Keratinocyte (primary cell): ENCODE results near the gene IDH3B. TPM values are rescaled to one million over a fixed set of nuclear protein-coding genes. Genes with fewer than 3 reads are reported as not detected.

Experiments
- DNase-seq: peaks from one replicate; pipeline ENCODE4 v3.0.0-alpha.2; 2011; ENCODE audit warnings: low read depth, missing footprints, low spot score
- FAIRE-seq: peaks from 2 replicates; lab custom pipeline; 2011; peaks lifted over from hg19 to GRCh38; lab: Jason Lieb, UNC
- H2AFZ ChIP-seq: 2 replicates; pipeline ENCODE4 v1.6.0; 2012; ENCODE audit warnings: low read length, control low read depth, inconsistent platforms; ENCODE audit not compliant: control insufficient read depth
- H3K27ac ChIP-seq: 2 replicates; pipeline ENCODE4 v1.5.1; 2011; ENCODE audit warnings: low read length; ENCODE audit not compliant: control insufficient read depth, insufficient read depth
- H3K27me3 ChIP-seq: 3 replicates; pipeline ENCODE4 v1.6.0; 2011; ENCODE audit warnings: low read length; ENCODE audit not compliant: control insufficient read depth, insufficient read depth; ENCODE audit errors: extremely low read depth
- H3K36me3 ChIP-seq, 2 experiments: 2 replicates in 1 of 2; 3 replicates in 1 of 2; pipeline ENCODE4 v1.5.1; 2011; ENCODE audit warnings: low read length in 2 of 2, mild to moderate bottlenecking in 1 of 2; ENCODE audit not compliant: control insufficient read depth in 2 of 2, insufficient read depth in 2 of 2; ENCODE audit errors: extremely low read depth in 1 of 2
- H3K4me1 ChIP-seq: 3 replicates; pipeline ENCODE4 v1.5.1; 2011; ENCODE audit warnings: low read length; ENCODE audit not compliant: control insufficient read depth, insufficient read depth; ENCODE audit errors: extremely low read depth
- H3K4me2 ChIP-seq: 3 replicates; pipeline ENCODE4 v1.6.0; 2011; ENCODE audit warnings: low read depth, low read length; ENCODE audit not compliant: control insufficient read depth, insufficient read depth; ENCODE audit errors: extremely low read depth
- H3K4me3 ChIP-seq, 3 experiments: fragments of 200-600 bp in 1 of 3; sonication (generic) in 1 of 3; 2 replicates in 2 of 3; 3 replicates in 1 of 3; pipeline ENCODE4 v1.5.1; 2011 to 2016; ENCODE audit warnings: low read length in 3 of 3, mild to moderate bottlenecking in 3 of 3, control low read depth in 2 of 3, inconsistent platforms in 1 of 3, low read depth in 1 of 3, mixed read lengths in 1 of 3, mixed run types in 1 of 3, moderate library complexity in 1 of 3; ENCODE audit not compliant: control insufficient read depth in 2 of 3, insufficient read depth in 2 of 3; ENCODE audit errors: extremely low read depth in 1 of 3
- H3K79me2 ChIP-seq: 2 replicates; pipeline ENCODE4 v1.6.0; 2012; ENCODE audit warnings: low read length; ENCODE audit not compliant: control insufficient read depth, insufficient read depth
- H3K9ac ChIP-seq: 3 replicates; pipeline ENCODE4 v1.6.0; 2011; ENCODE audit warnings: low read length; ENCODE audit not compliant: control insufficient read depth, insufficient read depth; ENCODE audit errors: extremely low read depth
- H3K9me1 ChIP-seq: 3 replicates; pipeline ENCODE4 v1.6.0; 2011; ENCODE audit warnings: low read length; ENCODE audit not compliant: control insufficient read depth, insufficient read depth; ENCODE audit errors: extremely low read depth
- H3K9me3 ChIP-seq: 2 replicates; pipeline ENCODE4 v1.5.1; 2012; ENCODE audit warnings: low read depth, low read length; ENCODE audit not compliant: control insufficient read depth
- H4K20me1 ChIP-seq: 3 replicates; pipeline ENCODE4 v1.6.0; 2011; ENCODE audit warnings: low read length; ENCODE audit not compliant: control insufficient read depth, insufficient read depth; ENCODE audit errors: extremely low read depth
- EZH2 ChIP-seq: IDR thresholded peaks from one replicate; pipeline ENCODE4 v1.6.1; 2012; ENCODE audit warnings: inconsistent platforms, mild to moderate bottlenecking, low read length, moderate library complexity
- dilution Hi-C: fragments of 300-500 bp; cut with MboI; formaldehyde crosslinking; loops from one replicate; pipeline ENCODE4 v1.7.0; 2020; ENCODE audit warnings: low sequenced_read_pairs; ENCODE audit not compliant: extremely low pct_ligation_motif_present
- polyA minus RNA-seq, 3 experiments: library from RNA; depleted of rRNA, polyadenylated mRNA; stranded (reverse); fragments of >200 nt; gene quantifications; 1 replicate in 1 of 3; 2 replicates in 1 of 3; 3 replicates in 1 of 3; pipeline ENCODE4 v1.2.3, GENCODE V29; 2011
- polyA plus RNA-seq, 5 experiments: library from polyadenylated mRNA; depleted of rRNA in 3 of 5; stranded (reverse) in 3 of 5; stranded (forward) in 1 of 5; unstranded in 1 of 5; fragments of >200 nt; gene quantifications; 1 replicate in 1 of 5; 2 replicates in 3 of 5; 3 replicates in 1 of 5; pipeline versions ENCODE4 v1.2.1 to v1.2.3, GENCODE V29; 2011 to 2012; ENCODE audit warnings: missing spikeins in 2 of 5, low read depth in 1 of 5, low replicate concordance in 1 of 5
- TF ChIP-seq, protein P1 (sequence below), 3 experiments: IDR thresholded peaks in 1 of 3; conservative IDR thresholded peaks in 1 of 3; optimal IDR thresholded peaks in 1 of 3; 2 replicates in 2 of 3; 3 replicates in 1 of 3; pipeline versions ENCODE3 to v1.5.1; 2011; ENCODE audit warnings: low read length in 3 of 3, mild to moderate bottlenecking in 3 of 3, moderate library complexity in 2 of 3, control low read depth in 1 of 3, inconsistent platforms in 1 of 3; ENCODE audit not compliant: insufficient read depth in 2 of 3; ENCODE audit errors: extremely low read depth in 1 of 3

The IDH3B gene
- 113 to 131 TPM (median 123 TPM) in 3 replicates for polyA plus RNA-seq
- 28.2 TPM for polyA plus RNA-seq (2011; ENCODE audit: low read depth)
- polyA plus RNA-seq (2011; cell fraction: cytosol; rRNA removed) = 99.8 and 107 TPM in 2 replicates
- polyA plus RNA-seq (2011; cell fraction: nucleus; rRNA removed) = 211 and 235 TPM in 2 replicates
- polyA plus RNA-seq (2012; ENCODE audit: low replicate concordance) = 74.4 and 76.0 TPM in 2 replicates
- 68.4 to 117 TPM (median 78.2 TPM) in 3 replicates for polyA minus RNA-seq
- polyA minus RNA-seq (2011; cell fraction: cytosol; rRNA and poly(A)+ RNA removed) = 67.1 TPM
- 35.1 and 39.4 TPM in 2 replicates for polyA minus RNA-seq (2011; cell fraction: nucleus; rRNA and poly(A)+ RNA removed)

DNA sequence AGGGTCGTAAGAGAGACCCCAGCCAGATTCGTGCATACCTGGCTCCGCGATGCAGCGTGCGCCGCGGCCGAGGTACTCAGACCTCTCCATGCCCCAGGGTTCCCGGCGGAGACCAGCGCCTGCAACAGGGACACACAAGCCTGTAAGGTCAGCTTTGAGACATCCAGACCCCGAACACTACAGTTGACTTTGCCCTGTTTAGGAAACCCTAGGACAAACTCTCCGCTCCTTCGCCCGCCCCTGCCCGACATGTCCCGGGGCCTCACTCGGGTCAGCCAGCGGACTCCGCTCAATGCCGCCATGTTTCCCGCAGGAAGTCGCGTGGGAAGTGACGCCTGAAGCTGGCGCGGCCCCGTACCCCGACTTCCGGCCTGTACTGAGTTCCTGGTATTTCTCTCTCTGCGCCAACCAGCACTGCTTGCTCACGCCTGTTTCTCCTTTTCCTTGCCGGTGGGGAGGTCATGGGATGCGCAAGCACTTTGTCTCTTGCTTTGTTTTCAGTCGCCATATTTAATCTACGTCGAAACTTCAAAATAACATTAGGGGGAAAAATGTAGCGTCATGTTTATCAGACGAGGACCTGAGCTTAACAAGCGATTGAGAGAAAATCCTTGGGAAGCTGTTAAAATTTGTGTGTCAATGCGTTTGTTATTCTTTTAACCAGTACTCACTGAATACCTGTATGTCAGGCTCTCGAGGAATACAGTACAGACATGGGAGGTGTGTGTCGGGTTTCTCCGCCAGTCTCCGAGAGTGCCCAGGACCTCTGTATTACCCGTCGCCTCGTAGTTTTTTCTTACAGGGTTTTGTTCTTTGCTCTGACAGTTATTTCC lies at the start of gene IDH3B:
TSS of gene IDH3B (minus strand) at position 330 of the 833 bp plus-strand sequence. CDS start at position 302, 28 bp downstream.
- H3K27me3 ChIP-seq = no peaks in the 10 kb centered on the region
- H3K9me1 ChIP-seq = no peaks in the 10 kb centered on the region
- FAIRE-seq (peak; percentile 95), DNase-seq (peak; percentile 57)
- peak within 1 kb of the TSS; percentile 81 for H3K4me2 ChIP-seq
- peak within 1 kb of the TSS; percentile 90 for H3K9ac ChIP-seq
- H3K4me1 ChIP-seq = peaks cover 10% of the 10 kb centered on the region
- no peaks in the 10 kb centered on the region for H3K9me3 ChIP-seq
- TF ChIP-seq EZH2 = no peak
- TF ChIP-seq, protein P1, sequence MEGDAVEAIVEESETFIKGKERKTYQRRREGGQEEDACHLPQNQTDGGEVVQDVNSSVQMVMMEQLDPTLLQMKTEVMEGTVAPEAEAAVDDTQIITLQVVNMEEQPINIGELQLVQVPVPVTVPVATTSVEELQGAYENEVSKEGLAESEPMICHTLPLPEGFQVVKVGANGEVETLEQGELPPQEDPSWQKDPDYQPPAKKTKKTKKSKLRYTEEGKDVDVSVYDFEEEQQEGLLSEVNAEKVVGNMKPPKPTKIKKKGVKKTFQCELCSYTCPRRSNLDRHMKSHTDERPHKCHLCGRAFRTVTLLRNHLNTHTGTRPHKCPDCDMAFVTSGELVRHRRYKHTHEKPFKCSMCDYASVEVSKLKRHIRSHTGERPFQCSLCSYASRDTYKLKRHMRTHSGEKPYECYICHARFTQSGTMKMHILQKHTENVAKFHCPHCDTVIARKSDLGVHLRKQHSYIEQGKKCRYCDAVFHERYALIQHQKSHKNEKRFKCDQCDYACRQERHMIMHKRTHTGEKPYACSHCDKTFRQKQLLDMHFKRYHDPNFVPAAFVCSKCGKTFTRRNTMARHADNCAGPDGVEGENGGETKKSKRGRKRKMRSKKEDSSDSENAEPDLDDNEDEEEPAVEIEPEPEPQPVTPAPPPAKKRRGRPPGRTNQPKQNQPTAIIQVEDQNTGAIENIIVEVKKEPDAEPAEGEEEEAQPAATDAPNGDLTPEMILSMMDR (optimal IDR thresholded peaks at IDR 0.05 in 1 of 3, IDR thresholded peaks at IDR 0.05 in 1 of 3, conservative IDR thresholded peaks at IDR 0.05 in 1 of 3; ENCODE audit: extremely low read depth in 1 of 3, insufficient read depth in 2 of 3, low read length in 3 of 3) = no peak
- H3K27ac ChIP-seq = peak within 1 kb of the TSS; percentile 86
- dilution Hi-C loops = no loop called here
- H3K36me3 ChIP-seq = peaks cover 11 to 13% of the 10 kb centered on the region in 2 experiments
- H3K79me2 ChIP-seq = peaks cover 15% of the 10 kb centered on the region
- H2AFZ ChIP-seq = peak within 1 kb of the TSS; percentile 94
- no peaks in the 10 kb centered on the region for H4K20me1 ChIP-seq
- peak within 1 kb of the TSS; percentile 89 to 99 (median 91) for H3K4me3 ChIP-seq

DNA sequence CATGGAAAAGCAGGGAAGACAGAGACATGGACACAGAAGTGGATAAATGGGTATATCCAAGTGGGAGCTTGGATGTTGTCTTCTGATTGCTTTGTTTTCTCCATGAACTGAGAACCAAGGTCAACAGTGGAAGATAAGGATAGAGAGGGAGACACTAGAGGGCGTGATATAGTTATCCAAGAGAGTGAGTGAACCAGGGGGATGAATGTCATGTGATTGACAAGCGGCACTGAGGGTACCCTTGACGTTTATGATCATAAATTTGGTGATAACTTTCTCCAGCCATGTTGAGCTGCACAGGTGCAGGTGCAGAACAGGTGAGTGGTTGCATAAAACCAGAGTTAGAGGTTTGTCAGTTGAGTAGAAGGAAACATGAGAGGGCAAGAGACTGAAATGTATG lies 49.3 kb upstream of the IDH3B start:
- TF ChIP-seq, protein P1 (optimal IDR thresholded peaks at IDR 0.05 in 1 of 3, IDR thresholded peaks at IDR 0.05 in 1 of 3, conservative IDR thresholded peaks at IDR 0.05 in 1 of 3; ENCODE audit: extremely low read depth in 1 of 3, insufficient read depth in 2 of 3, low read length in 3 of 3) = peak; percentile 26 to 50 (median 41)
- no peak for TF ChIP-seq EZH2
- no peaks in the 10 kb centered on the region for H3K9me3 ChIP-seq
- no peak for FAIRE-seq
- H3K4me3 ChIP-seq = no peak overlapping the region
- dilution Hi-C loops = no loop called here
- no peaks in the 10 kb centered on the region for H3K36me3 ChIP-seq
- no peak overlapping the region for H3K4me2 ChIP-seq
- no peaks in the 10 kb centered on the region for H3K79me2 ChIP-seq
- H3K27ac ChIP-seq = no peak overlapping the region
- no peak overlapping the region for H2AFZ ChIP-seq
- no peak for DNase-seq
- peaks cover 5% of the 10 kb centered on the region for H3K27me3 ChIP-seq
- no peaks in the 10 kb centered on the region for H3K4me1 ChIP-seq
- H4K20me1 ChIP-seq = no peaks in the 10 kb centered on the region
- H3K9ac ChIP-seq = no peak overlapping the region
- no peaks in the 10 kb centered on the region for H3K9me1 ChIP-seq
